ENCODE data around the gene MMAA. TPM values are rescaled to one million over a fixed set of nuclear protein-coding genes. Genes with fewer than 3 reads are reported as not detected.

MMAA gene
- total RNA-seq, 1 experiment from 2014 or later, result 2.2 TPM

- TF ChIP-seq SIN3A (IDR thresholded peaks at IDR 0.05; ENCODE audit: borderline replicate concordance, insufficient read depth, low read depth, low read length) (no peak), REST (IDR thresholded peaks at IDR 0.05; ENCODE audit: insufficient read depth in 1 of 2, low read depth in 2 of 2, low read length in 1 of 2) (no peak), POLR2AphosphoS5 (IDR thresholded peaks at IDR 0.05; ENCODE audit: low read depth, low read length) (no peak), CTCF (IDR thresholded peaks at IDR 0.05) (no peak)
- Histone ChIP-seq H3K27ac (ENCODE audit: low read length) (no peak within 1 kb of the TSS), H3K36me3 (ENCODE audit: control insufficient read depth, insufficient read depth, low read length) (no peaks in the 10 kb centered on the region), H3K9me3 (ENCODE audit: control insufficient read depth, insufficient read depth, low read depth, low read length) (no peaks in the 10 kb centered on the region), H3K27me3 (ENCODE audit: control insufficient read depth, insufficient read depth, low read length) (no peaks in the 10 kb centered on the region), H3K4me1 (ENCODE audit: control insufficient read depth, insufficient read depth, low read length) (no peaks in the 10 kb centered on the region), H3K4me3 (ENCODE audit: low read depth in 2 of 2, low read length in 2 of 2) (no peak within 1 kb of the TSS)
- BruUV-seq (replicated peaks), result no TSS peak
- DNase-seq (ENCODE audit: low read depth, low spot score), result no peak
- ChIA-PET CTCF (no interaction called here), POLR2A (no interaction called here)
- ATAC-seq, result no peak
- intact Hi-C loops (cut with micrococcal nuclease; ENCODE audit: unreplicated experiment), result no loop called here
- in situ Hi-C loops (cut with HindIII; ENCODE audit: low pct_unique_long_range_greater_than_20kb, low sequenced_read_pairs), result no loop called here
Measured at GRCh38 chr4:145679991-145680455, 60.8 kb downstream of the MMAA start, which contains the start of gene C4orf51. C4orf51 (plus strand) TSS chr4:145680146; CDS start chr4:145680204, 58 bp downstream.

GRCh38 chr4:145680902-145681301 lies 61.7 kb downstream of the MMAA start:
- BruUV-seq (replicated peaks), result no TSS peak
- no peak for DNase-seq (ENCODE audit: low read depth, low spot score)
- TF ChIP-seq TCF7L2 (IDR thresholded peaks at IDR 0.05; ENCODE audit: low read depth, low read length) (no peak), SIN3A (IDR thresholded peaks at IDR 0.05; ENCODE audit: borderline replicate concordance, insufficient read depth, low read depth, low read length) (no peak), POLR2AphosphoS5 (IDR thresholded peaks at IDR 0.05; ENCODE audit: low read depth, low read length) (no peak), REST (IDR thresholded peaks at IDR 0.05; ENCODE audit: insufficient read depth in 1 of 2, low read depth in 2 of 2, low read length in 1 of 2) (no peak), CTCF (IDR thresholded peaks at IDR 0.05) (no peak)
- Histone ChIP-seq H3K9me3 (ENCODE audit: control insufficient read depth, insufficient read depth, low read depth, low read length) (no peaks in the 10 kb centered on the region), H3K4me3 (ENCODE audit: low read depth in 2 of 2, low read length in 2 of 2) (no peak overlapping the region), H3K27me3 (ENCODE audit: control insufficient read depth, insufficient read depth, low read length) (no peaks in the 10 kb centered on the region), H3K4me1 (ENCODE audit: control insufficient read depth, insufficient read depth, low read length) (no peaks in the 10 kb centered on the region), H3K36me3 (ENCODE audit: control insufficient read depth, insufficient read depth, low read length) (no peaks in the 10 kb centered on the region), H3K27ac (ENCODE audit: low read length) (no peak overlapping the region)
- intact Hi-C loops (cut with micrococcal nuclease; ENCODE audit: unreplicated experiment), result no loop called here
- ChIA-PET POLR2A (no interaction called here), CTCF (no interaction called here)
- in situ Hi-C loops (cut with HindIII; ENCODE audit: low pct_unique_long_range_greater_than_20kb, low sequenced_read_pairs), result no loop called here
- no peak for ATAC-seq
